HG03196 (cell line): ENCODE measurements around the gene CDC6.
"Not testable (repeated sequence)": the region's sequence is repeated elsewhere in the genome, so short reads cannot be mapped to it uniquely, and the experiment has no call there.

Source experiments
- ATAC-seq: cut with Tn5 transposase; IDR thresholded peaks from one replicate; pipeline ENCODE4 v1.9.1; 2021; ENCODE audit not compliant: unreplicated experiment

CDC6 gene

DNA sequence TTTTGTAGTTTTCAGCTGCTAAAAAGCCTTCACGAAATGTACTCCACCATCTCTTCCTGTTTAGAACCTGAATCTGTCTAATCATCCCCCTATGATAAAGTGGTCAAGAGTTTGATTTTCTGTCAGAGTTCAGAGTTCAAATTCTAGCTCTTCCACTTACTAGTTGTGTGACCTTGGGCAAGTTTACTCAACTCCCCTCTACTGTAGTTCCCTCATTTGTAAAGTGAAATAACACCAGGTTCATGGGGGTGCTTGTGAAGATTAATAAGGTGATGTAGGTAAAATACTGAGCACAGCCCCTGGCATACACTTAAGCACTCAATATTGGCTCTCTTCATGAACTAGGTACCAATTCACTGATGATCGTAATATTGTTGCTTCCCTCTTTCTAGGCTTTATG is 1.2 kb upstream of the CDC6 start:
- no peak for ATAC-seq

DNA sequence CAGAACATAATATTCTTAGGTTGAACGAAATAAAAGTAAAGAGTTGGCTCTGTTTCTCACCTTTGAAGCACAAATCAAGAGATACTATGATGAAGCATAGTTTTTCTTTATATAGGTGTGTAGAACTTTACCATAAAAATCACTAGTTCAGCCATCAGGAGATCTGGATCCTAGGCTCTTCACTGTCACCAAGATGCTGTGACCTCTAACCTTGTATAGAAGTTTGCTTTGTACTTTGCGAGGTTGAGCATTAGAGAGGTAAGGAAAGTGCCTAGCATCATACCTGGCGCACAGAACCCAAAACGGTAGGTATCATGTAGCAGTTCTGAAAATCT is 553 bp upstream of the CDC6 start:
- ATAC-seq = no peak

- ATAC-seq = no peak
Measured at GRCh38 chr17:40290629-40291280, 3.1 kb downstream of the CDC6 start.

DNA sequence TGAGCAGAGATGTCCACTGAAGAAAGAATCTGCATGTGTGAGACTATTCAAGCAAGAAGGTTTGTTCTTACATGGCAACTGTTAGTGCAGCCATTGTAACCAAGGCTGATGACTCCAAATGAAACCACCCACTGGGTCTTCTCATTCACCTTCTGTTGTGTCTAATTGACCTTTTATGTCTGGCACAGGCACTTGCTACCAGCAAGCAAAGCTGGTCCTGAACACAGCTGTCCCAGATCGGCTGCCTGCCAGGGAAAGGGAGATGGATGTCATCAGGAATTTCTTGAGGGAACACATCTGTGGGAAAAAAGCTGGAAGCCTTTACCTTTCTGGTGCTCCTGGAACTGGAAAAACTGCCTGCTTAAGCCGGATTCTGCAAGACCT is 3.6 kb downstream of the CDC6 start:
- no peak for ATAC-seq

DNA sequence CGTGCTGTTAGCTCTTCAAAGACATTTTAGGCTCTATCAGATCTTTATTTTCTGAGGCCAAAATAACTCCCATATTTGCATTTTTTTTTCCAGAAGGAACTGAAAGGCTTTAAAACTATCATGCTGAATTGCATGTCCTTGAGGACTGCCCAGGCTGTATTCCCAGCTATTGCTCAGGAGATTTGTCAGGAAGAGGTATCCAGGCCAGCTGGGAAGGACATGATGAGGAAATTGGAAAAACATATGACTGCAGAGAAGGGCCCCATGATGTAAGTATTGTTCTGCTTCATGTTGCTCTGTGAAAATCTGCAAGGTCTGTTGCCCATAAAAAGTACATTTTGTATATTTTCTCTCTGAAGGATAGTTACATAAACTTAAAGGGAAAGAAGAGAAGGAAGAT is 5.7 kb downstream of the CDC6 start:
- no peak for ATAC-seq

DNA sequence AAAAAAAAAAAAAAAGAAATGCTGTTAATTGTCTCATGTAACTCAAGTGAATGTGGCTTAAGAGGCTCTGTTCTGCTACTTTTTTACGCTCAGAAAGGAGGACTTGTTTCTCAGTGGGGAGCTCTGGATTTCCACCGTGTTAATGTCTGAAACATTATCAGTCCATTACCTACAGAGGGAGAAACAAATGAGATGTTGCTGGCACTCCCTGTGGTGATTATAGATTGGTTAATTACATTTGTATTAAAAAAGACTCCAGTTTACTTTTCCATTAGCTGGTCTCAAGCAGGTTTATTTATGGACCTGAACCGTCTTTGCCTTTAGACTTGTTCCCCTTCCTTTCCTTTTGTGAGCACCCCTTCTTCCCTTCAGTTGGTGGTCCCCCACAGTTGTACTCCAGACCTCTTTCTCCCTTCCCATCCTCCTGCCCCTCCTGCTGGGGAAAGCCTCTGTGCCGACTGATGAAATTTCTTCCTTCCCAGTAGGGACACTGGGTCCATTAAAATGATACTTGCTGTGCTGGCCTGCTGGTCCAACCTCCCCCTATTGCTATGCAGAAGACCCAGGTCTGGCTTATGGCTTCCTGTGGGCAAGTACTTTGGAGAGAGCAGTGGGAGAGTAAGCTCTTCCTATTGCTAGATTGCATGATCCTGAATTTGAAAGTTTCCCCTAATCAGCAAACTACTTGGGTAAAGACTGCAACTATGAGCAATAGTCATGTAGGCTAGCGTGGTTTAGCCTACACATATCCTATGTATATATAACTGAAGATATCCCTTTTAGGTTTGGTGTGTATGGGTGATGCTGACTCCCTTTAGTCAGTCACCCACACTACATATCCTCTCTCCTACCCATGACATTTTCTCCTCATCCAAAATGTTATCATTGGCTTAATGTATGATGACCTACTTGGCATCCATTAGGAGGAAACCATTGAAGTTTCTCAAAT is 8.1 kb downstream of the CDC6 start:
- ATAC-seq = no peak

GRCh38 chr17:40297511-40297910 is 9.8 kb downstream of the CDC6 start:
- ATAC-seq = no peak

- ATAC-seq = no peak
Measured at GRCh38 chr17:40298726-40299125, 11.0 kb downstream of the CDC6 start.

GRCh38 chr17:40299159-40299757 is 11.6 kb downstream of the CDC6 start:
- not testable (repeated sequence) for ATAC-seq

- no peak for ATAC-seq
Measured at GRCh38 chr17:40301315-40301714, 13.6 kb downstream of the CDC6 start.

DNA sequence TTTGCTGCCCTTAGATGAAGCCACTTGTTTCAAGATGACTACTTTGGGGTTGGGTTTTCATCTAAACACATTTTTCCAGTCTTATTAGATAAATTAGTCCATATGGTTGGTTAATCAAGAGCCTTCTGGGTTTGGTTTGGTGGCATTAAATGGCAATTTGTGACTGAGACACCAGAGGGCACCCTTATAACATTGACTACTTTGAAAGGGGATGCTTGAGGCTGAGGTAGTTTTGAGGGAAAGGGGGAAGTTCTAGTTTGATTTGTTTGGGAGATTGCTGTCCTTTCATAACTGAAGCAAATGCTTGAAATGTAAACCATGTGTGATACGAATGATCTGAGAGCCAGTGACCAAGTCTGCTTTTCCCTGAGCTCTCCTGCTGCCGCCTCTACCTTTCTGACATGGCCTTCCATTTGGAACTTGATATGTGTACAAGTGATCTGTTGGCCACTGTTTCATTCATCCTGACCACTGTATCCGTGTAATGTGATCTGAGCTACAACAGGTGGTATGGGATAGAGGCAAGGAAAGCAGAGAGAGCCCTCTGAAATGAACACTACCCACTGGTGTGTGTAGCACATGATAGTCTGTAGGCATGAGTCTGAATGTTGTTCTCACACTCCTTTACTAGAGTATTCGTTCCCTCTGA is 15.5 kb downstream of the CDC6 start:
- ATAC-seq = no peak

DNA sequence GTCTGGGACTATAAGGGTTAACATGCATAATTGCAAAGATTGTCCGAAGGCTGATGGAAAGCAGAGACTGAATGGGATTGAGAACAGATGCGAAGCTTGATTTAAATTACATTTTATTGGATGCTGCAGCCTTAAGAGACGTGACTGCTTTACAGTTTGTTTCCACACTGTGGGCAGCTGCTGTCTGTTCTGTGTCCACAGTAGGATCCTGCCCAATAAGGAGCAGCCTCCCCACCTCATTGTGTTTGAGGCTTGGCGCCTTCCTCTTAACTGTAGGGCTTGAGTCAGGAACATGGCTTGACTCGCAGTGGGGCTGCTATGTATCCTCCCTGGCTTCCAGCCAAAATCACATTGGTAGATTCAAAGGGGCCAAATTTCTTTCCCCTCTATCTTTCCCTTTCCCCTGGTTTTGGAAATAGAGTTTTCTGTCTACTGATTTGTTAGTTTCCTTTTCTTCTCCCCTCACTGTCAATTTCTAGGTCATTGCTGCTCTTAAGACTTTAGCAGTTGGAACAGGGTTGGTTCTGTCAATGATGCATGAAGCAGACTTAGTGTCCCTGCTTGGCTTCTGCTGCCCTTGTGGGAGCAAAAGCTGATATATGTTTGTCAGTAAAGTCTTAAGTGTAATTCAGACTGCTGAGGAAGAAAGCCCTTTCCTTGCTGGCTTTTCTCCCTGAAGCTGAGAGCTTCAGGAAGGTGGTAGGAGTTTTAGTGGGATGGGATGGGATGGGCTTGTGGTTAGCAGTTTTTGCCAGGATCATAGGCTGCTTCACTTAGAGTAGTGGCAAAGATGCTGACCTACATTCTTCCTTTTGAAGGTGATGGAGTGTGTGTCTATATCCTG is 16.3 kb downstream of the CDC6 start:
- no peak for ATAC-seq

GRCh38 chr17:40304552-40304863 is 16.8 kb downstream of the CDC6 start:
- ATAC-seq = not testable (repeated sequence)

GRCh38 chr17:40304866-40305265 is 17.2 kb downstream of the CDC6 start:
- ATAC-seq = not testable (repeated sequence)

DNA sequence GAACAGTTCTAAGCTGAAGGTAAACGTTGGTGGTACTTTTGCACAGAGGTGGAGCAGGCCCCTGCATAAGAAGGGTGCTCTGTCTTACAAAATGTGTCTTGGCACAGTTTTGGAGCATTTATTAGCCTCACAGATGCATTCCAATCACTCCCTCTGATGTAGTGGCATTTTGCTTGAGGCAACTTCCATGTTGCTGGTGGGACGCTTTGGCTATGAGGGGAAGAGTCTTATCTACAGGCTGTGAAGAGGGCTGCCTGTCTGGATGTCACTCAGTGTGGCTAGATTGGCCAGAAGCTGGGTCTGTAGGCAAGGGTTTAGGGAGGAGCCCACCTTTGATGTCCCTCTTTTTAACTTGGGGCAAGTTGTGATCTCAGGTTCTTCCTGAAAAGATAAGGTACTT is 18.7 kb downstream of the CDC6 start:
- no peak for ATAC-seq

GRCh38 chr17:40307001-40307730 is 19.5 kb downstream of the CDC6 start:
- ATAC-seq = no peak

DNA sequence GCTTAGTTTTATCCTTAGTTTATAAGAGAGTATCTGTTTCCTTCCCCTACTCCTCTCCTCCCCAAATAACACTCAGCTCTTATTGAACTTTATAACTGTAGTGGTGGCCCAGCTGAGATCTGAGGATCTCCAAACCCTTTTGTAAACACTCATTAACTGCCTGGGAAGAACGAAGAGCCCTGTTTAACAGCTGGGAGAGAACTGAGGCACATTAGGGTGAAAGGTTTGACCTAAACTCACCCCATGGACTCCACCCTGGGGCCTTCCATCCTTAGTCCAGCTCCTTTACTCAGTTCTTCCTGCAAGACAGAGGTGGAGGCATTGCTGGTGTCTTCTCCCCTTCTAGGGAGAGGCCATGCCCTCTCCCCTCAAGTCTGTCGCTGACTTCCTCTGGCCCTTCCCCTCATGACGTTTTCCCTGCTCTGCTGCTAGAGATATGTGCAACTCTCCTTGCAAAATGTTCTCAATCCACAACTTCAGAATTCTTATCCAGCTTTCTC is 20.1 kb downstream of the CDC6 start:
- ATAC-seq = no peak

DNA sequence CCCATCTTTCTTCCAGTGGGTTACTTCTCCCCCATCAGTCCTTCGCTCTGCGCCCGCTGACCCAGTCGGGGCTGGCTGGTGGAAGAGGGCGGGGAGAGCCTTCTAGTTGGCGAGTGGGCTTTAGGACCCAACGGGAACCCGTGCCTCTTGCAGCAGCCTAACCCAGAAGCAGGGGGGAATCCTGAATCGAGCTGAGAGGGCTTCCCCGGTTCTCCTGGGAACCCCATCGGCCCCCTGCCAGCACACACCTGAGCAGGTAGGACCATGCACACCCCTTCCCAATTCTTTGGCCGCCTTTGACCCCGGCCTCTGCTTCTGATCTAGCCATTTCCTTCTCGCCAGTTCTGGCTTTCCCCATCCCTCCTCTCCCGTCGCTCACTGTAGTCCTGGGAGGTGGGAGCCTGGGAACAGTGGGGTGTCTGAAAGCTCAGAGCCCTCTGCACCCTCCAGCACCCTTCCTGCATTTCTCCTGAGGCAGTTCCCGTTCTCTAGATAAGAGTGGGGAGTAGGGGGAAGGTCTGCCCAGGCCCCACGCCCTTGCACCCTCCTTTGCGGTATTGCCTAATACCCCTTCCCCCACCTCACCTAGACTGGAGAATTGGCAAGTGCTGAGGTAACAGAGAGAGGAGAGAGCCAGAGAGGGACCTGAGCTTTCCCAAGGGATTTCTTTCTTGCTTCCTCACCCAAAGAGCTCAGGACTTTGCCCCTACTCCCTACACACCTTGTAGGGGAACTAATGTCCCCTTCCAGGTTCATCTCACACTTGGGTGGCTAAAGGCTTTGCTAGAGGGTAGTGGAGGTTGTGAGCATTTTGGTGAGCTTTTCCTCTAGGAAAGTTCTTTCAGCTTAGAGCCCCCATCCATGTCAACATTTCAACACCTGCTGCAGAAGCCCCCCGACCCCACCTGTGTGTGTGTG is 21.6 kb downstream of the CDC6 start, which contains the start of gene RARA:
TSS of gene RARA (plus strand) at position 150 of the 918 bp plus-strand sequence. CDS start 22,039 bp downstream, outside the sequence.
- ATAC-seq = no peak
